Stimulated activated CD4-positive, alpha-beta T cell treated with anti-CD3 and anti-CD28 coated beads, Interleukin-12 subunit alpha, Interleukin-12 subunit beta, amount 100 ng/mL, for 48 hours (primary cell): Measurements from ENCODE around the gene CDC42BPA.
"Not testable (repeated sequence)": the region's sequence is repeated elsewhere in the genome, so short reads cannot be mapped to it uniquely, and the experiment has no call there.

Experiments used
- DNase-seq, 3 donors: peaks; one replicate each; pipeline ENCODE4 v3.0.0-alpha.2; 2020; ENCODE audit warnings: low read depth in 2 of 3, low spot score in 1 of 3

CDC42BPA gene

DNA sequence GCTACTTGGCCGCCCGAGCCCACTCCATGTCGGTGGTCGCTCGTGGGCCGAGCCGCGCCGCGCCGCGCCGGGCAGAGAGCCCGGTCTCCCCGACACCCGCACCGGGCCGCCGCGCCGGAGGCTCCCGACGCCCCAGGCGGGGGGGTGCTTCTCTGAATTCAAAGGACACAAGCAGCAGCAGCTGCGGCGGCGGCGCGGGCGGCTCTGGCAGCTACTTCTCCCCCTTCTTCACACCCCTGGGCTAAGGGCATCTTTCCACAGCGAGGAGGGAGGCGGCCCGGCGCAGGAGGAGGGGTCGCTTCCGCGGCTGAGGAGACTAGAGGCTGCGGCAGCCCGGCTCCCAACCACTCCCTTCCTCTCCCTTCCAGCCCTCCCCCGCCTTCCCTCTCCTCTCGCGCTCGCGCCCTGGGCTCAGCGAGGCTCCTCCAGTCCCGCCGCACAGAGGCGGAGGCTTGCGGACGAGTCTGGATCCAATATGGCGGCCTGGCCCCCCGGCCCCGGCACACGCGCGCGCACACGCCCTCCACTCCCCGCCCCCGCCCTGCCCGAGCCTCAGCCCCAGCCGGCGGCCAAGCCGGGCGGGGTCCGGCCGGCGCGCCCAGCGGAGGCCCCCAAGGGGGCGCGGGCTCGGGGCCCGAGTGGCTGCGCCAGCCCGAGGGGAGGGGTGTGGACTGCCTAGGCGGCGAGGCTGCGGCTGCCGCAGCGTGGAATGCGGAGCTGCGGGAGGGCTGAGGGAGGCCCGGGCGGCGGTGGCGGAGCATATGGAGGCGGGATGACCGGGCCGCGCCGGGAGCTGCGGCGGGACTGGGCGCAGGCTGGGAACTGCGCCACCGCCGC lies at the start of gene CDC42BPA:
CDC42BPA (minus strand) TSS at position 477 of the 837 bp plus-strand sequence. CDS start 1,310 bp downstream, outside the sequence.
- DNase-seq, result peak in 1 of 3 donors; percentile 32

DNA sequence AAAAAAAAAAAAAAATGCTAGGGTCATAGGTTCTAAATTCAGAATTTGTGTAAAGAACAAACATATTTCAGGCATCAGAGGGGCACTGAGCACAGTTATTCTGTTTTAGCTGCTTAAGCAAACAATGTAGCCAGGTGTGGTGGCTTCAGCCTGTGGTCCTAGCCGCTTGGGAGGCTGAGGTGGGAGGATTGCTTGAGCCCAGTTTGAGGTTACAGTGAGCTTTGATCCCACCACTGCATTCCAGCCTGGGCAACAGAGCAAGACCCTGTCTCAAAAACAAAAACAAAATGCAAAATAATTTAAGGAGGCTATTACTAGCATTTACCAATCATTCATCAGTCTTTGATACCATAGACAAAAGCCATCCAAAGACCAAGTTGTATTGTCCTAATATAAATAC lies 49.7 kb upstream of the CDC42BPA start:
- no peak for DNase-seq

GRCh38 chr1:227365473-227366431 lies 47.5 kb upstream of the CDC42BPA start:
- no peak for DNase-seq

DNA sequence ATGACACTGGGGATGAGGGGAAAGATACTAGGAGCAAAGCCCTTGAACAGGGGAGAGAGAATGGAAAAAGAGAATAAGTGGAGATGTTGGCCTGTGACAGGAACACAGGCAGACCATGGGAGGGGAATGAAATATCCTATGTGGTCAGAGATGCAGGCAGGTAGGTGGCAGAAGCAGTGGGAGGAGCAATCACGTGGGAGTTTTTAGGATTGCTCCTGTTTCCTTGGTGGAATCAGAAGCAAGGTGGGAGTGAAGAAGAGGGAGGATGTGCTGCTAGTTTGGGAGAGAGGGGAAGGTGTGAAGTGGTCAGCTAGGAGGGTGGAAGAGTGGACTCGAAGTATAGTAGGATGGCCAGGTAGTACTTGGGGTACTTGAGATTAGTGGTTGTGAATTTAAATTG lies 46.4 kb upstream of the CDC42BPA start:
- no peak for DNase-seq

DNA sequence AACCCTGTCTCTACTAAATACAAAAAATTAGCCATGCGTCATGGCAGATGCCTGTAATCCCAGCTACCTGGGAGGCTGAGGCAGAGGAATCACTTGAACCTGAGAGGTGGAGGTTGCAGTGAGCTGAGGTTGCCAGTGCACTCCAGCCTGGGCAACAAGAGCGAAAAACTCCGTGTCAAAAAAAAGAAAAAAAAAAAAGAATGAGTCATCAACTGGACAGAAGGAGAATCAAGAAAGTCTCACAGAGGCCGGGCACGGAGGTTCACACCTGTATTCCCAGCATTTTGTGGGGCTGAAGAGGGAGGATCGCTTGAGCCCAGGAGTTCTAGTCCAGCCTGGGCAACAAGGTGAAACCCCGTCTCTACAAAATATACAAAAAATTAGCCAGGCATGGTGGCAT lies 45.5 kb upstream of the CDC42BPA start:
- DNase-seq, result no peak

GRCh38 chr1:227362039-227362438 lies 43.7 kb upstream of the CDC42BPA start:
- no peak for DNase-seq

DNA sequence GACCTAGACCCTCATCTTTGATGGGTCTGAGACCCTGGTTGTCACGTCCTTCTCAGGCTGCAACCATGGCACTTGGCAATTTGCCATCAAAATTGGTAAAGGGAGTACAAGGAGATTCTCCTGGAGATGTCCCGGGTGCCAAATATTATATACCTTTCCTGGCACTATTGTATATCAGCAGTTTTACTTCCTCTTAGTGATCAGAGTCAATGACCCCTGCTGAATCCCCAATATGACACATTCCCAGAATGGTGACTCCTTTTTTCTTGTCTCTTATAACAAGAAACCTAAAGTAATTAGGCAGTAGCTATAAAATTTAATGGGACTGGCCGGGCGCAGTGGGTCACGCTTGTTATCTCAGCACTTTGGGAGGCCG lies 39.6 kb upstream of the CDC42BPA start:
- no peak for DNase-seq

DNA sequence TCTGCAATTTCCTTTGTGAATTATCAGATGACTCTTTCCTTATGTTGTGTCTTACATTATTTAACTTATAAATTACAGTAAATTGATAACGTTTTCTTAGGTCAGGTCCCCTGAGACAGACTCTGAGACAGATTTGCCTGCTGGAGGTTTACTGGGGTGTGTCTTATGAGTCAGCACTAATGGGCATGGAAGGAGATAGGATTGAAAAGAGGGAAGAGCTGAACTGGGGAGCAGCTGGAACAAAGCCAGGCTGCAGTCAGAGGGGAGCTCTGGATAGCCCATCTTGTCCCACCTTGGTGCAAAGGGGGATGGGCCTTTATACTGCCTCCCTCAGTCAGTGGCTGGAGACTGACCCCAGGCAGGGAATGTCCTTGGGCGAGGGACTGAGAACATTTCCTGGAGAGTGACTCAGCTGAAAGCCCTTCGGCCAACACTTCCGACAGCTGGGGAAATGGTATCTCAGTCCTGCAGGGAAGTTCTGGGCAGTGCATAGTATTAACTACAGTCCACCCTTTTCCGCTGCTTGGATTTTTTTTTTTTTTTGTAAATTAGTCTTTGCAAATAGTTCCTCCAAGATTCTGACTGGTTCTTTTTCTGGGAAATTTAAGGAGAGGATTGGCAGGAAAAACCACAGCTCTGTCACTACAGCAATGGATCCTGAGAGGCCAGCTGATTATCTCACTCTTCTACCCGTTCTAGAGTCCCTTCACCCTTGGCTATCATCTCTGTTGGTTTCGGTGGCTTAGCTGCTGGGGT lies 39.1 kb upstream of the CDC42BPA start:
- no peak for DNase-seq

- no peak for DNase-seq
Observed at GRCh38 chr1:227356620-227357146, 38.4 kb upstream of the CDC42BPA start.

GRCh38 chr1:227355542-227356245 lies 37.4 kb upstream of the CDC42BPA start:
- no peak for DNase-seq

DNA sequence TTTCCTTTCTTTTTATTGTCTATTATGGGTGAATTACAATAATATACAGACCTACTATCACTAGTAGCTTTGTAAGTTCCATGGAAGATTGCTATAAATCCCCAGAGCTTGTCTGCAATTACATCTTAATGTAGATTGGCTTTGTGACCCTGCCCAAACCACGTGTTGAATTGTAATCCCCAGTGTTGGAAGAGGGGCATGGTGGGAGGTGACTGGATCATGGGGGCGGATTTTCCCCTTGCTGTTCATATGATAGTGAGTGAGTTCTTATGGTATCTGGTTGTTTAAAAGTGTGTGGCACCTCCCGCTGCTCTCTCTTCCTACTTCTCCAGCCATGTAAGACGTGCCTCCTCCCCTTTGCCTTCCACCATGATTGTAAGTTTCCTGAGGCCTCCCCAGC lies 34.9 kb upstream of the CDC42BPA start:
- no peak for DNase-seq

- not testable (repeated sequence) for DNase-seq
Observed at GRCh38 chr1:227352164-227352563, 33.9 kb upstream of the CDC42BPA start.

- DNase-seq, result no peak
Observed at GRCh38 chr1:227351443-227351842, 33.2 kb upstream of the CDC42BPA start.

GRCh38 chr1:227349967-227350366 lies 31.7 kb upstream of the CDC42BPA start:
- DNase-seq, result no peak

- no peak for DNase-seq
Observed at GRCh38 chr1:227343727-227344551, 25.6 kb upstream of the CDC42BPA start.

DNA sequence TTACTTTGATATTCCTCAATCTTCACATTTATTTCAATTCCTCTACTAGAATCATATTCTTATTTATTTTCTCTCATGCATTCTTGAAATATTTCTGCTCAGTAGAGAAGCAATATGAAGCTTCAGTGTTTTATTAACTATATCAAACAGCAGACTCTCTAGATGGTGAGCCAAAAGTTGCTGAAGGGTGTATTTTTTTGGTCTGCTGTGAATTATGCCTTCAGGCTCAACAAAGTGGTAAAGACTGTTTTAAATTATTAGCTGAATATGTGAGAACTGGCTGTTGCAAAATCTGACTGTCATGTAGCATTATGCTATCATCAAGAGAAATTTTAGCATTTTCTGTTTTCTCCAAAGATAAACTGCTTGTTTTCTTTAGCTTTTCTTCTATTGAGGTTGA lies 24.9 kb upstream of the CDC42BPA start:
- no peak for DNase-seq

DNA sequence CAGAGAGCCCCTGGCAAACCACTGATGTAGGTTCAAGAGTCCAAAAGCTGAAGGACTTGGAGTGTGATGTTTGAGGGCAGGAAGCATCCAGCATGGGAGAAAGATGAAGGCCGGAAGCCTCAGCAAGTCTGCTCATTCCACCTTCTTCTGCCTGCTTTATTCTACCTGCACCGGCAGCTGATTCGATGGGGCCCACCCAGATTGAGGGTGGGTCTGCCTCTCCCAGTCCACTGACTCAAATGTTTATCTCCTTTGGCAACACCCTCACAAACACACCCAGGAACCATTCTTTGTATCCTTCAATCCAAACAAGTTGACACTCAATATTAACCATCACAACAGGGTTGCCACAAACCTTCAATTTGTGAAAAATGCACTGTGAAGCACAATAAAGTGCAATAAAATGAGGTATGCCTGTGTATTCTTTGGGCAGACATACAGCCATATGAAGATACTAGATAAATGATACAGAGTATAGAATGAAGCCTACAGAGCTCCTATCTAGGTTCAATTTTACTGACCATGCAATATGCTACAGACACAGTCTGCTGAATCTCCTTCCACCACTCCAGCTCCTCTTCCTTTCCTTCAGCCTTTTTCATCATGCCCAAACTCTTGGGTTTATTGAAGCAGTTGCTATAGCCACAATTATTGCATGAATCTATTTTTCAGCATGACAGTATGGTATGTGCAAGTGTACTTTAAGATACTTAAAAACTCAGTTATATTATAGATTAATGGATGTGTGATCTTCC lies 24.0 kb upstream of the CDC42BPA start:
- no peak for DNase-seq

DNA sequence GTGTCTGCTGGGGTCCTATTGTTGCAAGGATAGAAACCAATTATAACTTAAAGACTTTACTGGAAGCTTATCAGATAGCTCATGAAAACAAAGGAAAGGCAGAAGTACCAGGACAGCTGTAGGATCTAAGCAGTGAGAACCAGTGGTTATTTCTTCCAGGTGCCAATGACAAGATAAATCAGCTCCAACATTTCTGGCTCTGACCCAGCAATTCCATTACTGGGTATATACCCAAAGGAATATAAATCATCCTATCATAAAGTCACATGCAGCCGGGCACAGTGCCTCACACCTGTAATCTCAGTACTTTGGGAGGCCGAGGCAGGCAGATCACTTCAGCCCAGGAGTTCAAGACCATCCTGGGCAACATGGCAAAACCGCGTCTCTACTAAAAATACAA lies 17.8 kb upstream of the CDC42BPA start:
- DNase-seq, result not testable (repeated sequence)
